Endometrial microvascular endothelial cells (primary cell): ENCODE data around the gene TMEM63A. TPM values are rescaled to one million over a fixed set of nuclear protein-coding genes. Genes with fewer than 3 reads are reported as not detected.
"Not testable (repeated sequence)": the region's sequence is repeated elsewhere in the genome, so short reads cannot be mapped to it uniquely, and the experiment has no call there.

Experiments
- in situ Hi-C: cut with HindIII; loops from 2 replicates; pipeline ENCODE4 v1.10.0; 2017; ENCODE audit warnings: low sequenced_read_pairs, low pct_unique_long_range_greater_than_20kb; ENCODE audit errors: inconsistent ontology term
- total RNA-seq: library from RNA; depleted of rRNA; stranded (reverse); fragments of >200 nt; gene quantifications from one replicate; pipeline ENCODE4 v1.2.3, GENCODE V29; 2015; ENCODE audit errors: inconsistent ontology term

TMEM63A gene
- total RNA-seq = 16.0 TPM

DNA sequence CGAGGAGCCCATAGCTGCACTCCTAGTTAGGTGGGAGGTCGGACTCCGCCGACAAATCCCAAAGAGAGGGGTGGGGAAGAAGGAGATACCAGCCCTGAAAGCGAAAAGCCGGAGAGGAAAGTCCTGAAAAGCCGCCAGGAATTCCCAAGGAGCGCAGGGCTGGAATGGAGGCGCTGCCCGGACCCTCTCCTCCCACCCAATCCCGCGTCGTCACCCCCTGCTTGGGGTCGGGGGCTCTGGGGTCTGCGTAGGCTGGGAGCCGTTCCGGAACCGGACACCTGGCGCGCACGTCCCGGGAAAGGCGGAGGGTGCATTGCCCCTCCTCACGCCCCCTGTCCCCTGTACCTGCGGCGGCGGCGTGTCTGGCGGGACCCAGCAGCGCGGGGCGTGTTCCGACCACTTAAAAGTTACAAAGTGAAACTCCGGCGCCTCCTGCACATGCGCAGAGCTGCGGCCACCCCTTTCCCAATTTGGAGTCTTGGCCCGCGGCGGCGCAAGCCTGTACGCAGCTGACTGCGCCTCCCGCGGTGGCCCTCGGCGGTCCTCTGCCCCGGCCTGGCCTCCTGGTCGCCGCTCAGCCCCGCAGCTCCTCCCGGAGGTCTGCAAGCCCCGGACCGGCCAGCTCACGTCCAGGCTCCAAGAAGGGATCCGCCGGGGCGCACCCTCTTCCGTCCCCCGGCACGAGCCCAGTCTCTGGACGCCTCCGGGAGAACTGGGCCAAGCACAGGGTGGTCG lies at the start of gene TMEM63A:
Gene TMEM63A (minus strand): TSS at position 422 of the 735 bp plus-strand sequence. CDS start 4,800 bp downstream, outside the sequence.
- in situ Hi-C loops = no loop called here

DNA sequence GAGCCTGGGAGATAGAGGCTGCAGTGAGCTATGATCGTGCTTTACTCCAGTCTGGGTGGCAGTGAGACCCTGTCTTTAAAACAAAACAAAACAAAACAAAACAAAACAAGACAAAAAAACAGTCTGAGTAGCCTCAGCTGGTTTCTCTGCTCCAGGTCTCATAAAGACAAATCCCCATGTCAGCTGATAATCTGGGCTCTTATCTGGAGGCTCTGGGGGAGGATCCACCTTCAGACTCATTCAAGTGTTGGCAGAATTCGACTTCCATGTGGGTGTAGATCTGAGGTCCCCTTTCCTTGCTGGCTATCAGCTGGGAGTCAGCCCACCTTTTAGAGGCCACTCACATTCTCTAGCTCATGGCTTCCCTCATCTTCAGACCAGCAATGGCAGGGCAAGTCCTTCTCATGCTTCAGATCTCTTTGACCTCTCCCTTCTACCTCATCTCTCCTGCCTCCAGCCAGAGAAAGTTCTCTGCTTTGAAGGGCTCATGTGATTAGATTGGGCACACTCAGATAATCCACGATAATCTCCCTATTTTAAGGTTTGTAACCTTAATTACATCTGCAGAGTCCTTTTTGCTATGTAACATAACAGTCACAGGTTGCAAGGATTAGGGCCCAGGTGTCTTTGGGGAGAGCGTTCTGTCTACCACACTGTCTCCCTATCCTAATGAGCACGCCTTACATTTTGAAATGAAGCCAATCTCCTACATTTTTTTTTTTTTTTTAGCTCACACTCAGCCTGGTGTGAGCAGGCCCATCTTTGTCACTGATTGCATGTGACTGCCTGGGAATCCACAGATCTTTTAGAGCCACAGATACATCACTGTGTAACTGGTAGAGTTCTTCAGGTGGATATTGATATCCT lies 49.3 kb upstream of the TMEM63A start:
- in situ Hi-C loops = no loop called here

DNA sequence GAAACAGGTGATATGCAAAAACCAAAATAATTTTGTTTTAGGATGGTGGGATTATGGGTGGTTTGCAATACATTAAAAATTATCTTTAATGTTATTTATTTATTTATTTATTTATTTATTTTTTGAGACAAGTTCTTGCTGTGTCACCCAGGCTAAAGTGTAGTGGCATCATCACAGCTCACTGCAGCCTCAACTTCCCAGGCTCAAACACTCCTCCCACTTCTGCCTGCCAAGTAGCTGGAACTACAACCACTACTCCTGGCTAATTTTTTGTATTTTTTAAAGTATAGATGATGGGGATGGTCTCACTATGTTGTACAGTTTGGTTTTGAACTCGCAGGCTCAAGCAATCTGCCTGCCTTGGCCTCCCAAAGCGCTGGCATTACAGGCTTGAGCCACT lies 48.4 kb upstream of the TMEM63A start:
- in situ Hi-C loops = no loop called here

DNA sequence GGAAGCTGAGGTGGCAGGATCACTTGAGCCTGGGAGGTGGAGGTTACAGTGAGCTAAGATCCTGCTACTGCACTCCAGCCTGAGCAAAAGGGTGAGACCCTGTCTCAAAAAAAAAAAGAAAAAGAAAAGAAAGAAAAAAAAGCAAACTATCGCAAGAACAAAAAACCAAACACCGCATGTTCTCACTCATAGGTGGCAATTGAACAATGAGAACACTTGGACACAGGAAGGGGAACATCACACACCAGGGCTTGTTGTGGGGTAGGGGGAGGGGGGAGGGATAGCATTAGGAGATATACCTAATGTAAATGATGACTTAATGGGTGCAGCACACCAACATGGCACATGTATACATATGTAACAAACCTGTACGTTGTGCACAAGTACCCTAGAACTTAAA lies 47.3 kb upstream of the TMEM63A start:
- in situ Hi-C loops = not testable (repeated sequence)

DNA sequence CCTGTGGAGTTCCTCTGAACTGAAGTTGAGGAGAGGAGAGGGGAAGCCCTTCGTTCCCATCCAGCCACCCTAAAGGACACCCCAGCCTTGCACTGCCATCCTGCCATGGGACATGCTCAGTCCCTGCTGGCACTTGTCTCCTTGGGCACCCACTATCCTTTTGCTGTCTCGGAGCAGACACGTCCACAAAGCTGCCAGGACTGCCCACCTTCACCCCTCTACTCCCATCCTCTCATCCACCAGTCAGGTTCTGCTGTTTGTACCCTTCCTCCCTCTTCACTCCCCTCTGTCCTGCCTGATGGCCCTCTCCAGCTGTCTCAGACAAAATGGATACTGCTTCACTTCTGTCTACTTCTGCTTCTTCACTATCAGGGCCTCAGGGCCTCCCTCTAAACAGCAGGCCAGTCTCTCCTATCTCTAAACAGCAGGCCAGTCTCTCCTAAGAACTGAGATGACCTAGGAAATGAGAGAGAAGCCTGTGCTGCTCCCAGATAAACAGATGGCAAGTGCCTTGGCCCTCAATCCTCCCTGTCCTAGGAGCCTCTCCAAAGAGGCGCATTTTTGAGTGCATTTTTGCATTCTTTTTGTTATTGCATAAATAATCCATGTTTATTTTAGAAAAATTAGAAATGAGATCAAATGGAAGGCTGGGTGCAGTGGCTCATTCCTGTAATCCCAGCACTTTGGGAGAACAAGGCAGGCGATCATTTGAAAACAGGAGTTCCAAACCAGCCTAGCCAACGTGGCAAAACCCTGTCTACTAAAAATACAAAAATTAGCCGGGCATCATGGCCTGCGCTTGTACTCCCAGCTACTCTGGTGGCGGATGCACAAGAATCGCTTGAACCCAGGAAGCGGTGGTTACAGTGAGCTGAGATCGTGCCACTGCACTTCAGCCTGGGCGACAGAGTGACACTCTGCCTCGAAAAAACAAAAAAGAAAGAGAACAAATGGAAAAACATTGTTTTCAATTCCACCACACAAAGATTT lies 46.3 kb upstream of the TMEM63A start:
- in situ Hi-C loops = no loop called here

DNA sequence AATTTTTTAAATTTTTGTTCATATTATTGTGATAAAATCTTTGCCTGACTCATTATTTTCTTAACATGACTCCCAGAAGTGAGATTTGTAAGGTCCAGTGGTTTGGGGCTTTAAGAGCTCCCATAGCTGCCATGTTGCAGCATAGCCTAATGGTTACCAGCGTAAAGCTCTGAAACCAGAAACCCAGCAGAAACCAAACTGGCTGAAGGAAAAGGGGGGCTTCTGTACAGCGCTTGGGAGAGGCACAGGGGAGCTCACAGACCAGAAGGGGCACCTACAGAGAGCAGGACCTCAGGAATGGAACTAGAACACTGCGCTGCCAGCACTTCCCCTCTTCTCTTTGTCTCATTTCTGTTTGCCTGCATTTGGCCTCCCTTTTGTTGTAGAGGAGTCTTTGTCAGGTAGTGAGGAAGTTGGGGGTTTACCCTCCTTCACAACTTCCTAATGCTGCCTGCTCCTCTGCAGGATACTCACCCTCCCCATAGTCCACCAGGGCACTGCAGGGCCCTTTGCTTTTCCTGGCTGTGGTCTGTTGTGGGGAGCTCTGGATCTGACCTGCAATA lies 44.5 kb upstream of the TMEM63A start:
- in situ Hi-C loops = no loop called here

DNA sequence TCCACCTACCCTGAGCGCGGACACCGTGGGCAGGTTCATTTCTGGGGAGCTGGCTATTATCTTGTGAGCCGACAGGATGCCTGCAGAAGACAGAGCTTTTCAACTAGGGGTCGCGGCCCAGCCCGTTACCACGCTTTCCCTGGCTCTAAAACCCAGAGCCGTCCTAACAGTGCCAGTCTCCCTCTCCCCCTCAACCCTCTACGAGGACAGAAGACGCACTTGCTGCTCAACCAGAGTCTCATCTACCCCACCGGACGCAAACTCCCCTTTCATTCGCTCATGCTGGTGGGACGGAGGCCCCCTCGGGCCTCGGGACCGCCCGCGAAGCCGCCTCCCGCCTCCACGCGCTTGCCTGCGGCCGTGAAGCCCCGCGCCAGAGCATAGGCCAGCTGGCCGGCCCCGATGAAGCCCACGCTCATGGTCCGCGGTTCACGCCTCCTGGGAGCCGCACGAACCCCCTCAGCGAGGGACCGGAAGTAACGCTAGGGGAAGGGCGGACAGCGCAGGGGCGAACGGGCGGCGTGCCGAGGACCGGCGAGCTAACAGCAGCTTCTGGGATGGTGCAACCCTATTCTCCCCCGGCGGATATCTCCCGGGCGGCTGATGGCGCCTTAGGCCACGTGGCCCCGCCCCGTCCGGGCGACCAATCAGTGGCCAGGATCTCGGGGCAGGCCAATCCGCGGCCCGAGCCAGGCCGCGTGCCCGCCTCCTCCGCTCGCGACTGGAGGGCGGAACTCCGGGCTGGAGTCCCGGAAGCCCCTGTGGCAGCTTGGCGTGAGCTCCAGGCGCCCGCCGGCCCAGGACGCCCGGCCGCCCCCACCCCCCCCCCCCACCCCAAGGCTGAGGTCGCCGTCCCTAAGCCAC lies 41.7 kb upstream of the TMEM63A start, which contains the start of gene PYCR2:
Gene PYCR2 (minus strand): TSS at position 559 of the 864 bp plus-strand sequence. CDS start 140 bp downstream, at position 419.
- in situ Hi-C loops = no loop called here

DNA sequence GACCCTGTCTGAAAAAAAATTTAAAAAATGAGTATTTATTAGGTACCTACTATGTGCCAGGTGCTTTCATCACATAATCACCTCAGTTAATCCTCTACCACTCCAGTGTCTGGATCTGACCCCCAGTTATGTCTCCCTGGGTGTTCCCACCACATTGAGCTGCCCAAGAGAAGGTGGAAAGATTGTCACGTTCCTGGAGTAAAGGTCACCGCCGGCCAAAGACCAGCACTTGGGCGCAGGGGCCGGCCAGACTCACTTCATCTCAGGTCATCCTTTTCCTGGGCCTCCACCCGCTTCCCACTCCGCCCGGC lies 41.2 kb upstream of the TMEM63A start:
- in situ Hi-C loops = no loop called here

DNA sequence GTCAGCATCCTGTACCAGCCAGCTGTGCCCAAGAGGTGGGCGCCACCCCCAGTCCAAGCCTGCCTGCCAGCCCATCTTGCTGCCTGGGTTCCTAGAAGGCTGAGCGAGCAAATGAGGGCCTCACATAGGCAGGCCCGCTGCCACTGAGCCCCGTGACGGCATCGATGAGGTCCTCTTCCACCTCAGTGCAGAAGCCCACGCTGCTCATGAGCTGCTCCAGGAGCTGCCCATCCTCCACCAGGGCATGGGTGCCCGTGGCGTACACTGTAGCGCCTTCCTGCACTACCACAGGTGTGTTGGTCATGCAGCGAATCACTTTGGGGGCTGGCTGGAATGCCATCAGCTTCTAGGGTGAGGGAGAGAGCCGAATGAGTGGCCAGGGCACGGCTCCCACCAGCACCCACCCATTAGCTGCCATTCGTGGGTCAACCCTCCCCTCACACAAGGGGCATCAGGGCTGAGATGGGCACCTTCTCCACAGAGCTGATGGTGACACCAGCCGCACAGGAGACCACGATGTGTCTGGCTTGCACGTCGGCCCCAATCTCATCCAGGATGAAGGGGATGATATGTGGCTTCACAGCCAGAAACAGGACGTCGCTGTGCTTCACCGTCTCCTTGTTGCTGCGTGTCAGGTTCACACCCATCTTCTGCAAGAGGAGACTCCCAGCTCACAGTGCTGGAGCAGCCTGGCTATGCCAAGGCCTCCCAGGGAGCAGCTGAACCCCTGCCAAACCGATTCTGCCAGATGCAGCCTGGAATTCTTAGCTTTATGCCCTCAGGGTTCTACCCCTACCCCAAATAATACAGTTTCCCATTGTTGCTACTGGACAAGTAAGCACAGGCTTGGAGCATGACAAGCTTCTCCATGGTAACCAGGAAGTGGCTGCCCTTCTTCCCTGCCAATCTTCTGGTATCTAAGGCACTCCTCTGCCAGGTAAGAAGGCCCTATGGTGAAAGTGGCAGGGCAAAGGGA lies 39.8 kb upstream of the TMEM63A start:
- in situ Hi-C loops = no loop called here

DNA sequence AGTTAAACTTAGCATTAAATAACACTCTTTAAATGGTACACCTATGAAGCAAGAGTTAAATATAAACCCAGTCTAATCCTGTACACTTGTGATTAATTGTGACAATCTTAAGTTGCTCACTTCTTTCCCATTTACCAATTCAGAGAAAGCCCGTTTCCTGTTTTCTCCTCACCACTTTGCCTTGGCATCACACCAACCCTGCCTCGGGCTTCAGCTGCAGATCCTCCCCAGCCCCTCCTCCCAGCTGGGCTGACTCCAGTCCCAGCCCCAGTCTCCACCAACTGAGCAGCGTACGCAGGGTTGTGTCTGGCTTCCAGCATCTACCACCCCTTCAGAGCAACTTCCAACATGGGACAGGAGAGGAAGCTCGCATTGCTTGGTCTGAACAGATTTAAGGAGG lies 37.7 kb upstream of the TMEM63A start:
- in situ Hi-C loops = no loop called here

DNA sequence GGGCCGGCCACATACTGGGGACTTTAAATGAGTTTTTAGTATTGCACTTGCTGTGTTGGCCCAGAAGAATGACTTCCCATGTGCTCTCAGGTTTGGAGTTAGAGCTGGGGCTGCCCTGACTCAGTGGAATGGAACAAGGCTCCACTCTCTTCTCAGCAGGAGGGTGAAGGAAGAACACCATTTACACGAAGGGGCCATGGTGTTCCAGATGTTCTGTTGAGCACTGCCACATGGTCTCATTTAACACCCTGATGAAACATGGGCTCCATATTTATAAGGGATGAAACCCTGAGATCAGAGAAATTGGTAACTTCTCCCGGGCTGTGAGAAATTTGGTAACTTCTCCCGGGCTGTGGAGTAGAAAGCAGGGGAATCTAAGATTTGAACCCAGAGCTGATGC lies 36.1 kb upstream of the TMEM63A start:
- in situ Hi-C loops = no loop called here

DNA sequence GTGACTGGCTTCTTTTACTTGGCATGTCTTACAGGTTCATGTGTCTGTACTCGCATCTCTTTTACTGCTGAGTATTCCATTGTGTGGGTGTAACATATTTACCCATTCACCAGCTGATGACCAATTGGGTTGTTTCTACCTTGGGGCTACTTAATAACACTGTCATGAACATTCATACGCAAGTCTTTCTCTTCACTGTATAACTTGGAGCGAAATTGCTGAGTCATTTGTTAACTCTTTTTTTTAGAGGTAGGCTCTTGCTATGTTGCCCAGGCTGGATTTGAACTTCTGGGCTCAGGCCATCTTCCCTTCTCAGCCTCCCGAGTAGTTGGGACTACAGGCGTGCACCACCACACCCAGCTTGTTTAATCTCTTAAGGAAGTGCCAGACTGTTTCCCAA lies 35.4 kb upstream of the TMEM63A start:
- in situ Hi-C loops = no loop called here

DNA sequence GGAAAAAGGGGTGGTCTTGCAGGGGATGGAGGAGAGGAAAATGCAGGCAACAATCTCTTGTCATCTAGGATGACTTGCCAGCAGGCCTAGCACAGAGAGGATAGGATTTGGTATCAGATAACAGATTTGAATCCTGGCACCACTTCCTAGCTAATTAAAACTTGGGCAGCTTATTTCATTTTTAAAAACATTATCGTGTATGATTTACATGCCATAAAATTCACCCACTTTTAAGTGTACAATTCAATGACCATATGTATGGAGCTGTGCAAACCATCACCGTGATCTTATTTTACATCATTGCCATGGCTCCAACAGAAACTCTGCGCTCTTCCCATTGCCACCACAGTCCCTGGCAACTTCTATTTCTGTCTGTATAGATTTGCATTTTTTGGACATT lies 34.9 kb upstream of the TMEM63A start:
- in situ Hi-C loops = no loop called here

DNA sequence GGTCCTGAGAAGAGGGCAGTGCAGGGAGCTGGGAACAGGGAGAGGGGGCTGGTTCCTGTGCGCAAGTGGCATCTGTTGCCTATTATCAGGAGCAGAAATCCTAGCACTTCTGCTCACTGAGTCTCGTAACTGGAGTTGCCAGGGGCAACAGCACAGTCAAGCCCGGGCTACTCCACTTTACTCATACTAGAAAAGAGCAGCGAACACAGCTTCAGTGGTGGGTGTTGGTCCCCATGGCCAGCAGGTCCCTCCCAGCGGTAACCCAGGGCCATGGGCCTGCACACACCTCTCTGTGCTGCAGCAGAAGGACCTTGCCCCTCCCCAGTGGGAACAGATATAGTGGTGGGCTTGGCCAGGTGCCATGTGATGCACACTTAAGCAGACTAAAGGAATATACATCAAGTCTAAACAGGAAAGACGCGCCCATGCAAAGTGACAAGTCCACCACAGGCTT lies 33.4 kb upstream of the TMEM63A start:
- in situ Hi-C loops = no loop called here

DNA sequence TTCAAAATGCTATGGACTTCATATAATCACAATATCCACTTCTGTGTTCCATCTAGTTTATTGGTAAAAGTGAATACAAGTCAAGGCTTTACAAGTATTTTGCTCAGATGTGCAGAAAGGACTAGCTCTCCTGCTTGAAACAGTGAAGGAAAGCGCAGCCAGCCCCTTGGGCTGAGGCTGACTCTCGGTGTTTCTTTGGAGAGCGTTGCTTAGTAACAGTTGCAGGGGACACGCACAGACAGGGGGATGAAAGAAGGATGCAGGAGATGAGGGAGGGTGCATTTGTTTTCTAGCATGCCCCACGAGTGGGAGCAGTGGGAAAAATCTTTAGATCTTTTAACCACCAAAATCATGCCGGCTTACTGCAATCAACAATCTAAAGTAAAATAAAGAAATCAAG lies 32.8 kb upstream of the TMEM63A start:
- in situ Hi-C loops = no loop called here

DNA sequence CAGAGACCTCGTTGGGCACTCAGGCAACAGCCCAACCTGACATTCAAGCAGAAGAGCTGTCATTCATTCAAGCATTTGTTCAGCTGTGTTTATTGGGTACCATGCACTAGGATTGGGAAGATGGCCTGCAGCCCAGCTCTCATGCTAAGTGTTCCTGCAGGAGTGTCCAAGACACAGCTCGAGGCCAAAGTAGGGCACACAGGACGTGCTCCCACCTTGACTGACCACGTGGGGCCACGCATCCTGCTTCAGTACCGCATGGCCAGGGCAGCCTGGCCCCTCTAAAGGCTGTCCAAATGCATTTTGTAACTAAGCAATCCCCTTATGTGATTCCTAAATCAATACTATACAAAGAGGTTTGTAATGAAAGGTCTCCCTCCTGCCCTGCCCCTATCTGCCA lies 32.2 kb upstream of the TMEM63A start:
- in situ Hi-C loops = no loop called here
